ENCODE data around the gene VIPAS39. TPM values are rescaled to one million over a fixed set of nuclear protein-coding genes. Genes with fewer than 3 reads are reported as not detected.

Gene VIPAS39
- total RNA-seq, 1 donor = 29.8 TPM

GRCh38 chr14:77378701-77379100 lies 78.7 kb downstream of the VIPAS39 start:
- DNase-seq (ENCODE audit: low read depth) = no peak
- no peak overlapping the region for H3K4me3 ChIP-seq (ENCODE audit: low read depth, low read length)
- no peak for TF ChIP-seq CTCF (IDR thresholded peaks at IDR 0.05; ENCODE audit: insufficient read depth, low read depth, low read length)

- TF ChIP-seq CTCF (IDR thresholded peaks at IDR 0.05; ENCODE audit: insufficient read depth, low read depth, low read length) = no peak
- no peak for DNase-seq (ENCODE audit: low read depth)
- H3K4me3 ChIP-seq (ENCODE audit: low read depth, low read length) = peak overlapping the region; percentile 93
Measured at GRCh38 chr14:77377502-77377844, 79.9 kb downstream of the VIPAS39 start.

- H3K4me3 ChIP-seq (ENCODE audit: low read depth, low read length) = peak within 1 kb of the TSS; percentile 93
- DNase-seq (ENCODE audit: low read depth) = peak; percentile 84
- peak; percentile 4 for TF ChIP-seq CTCF (IDR thresholded peaks at IDR 0.05; ENCODE audit: insufficient read depth, low read depth, low read length)
Measured at GRCh38 chr14:77376771-77377501, 80.5 kb downstream of the VIPAS39 start, which contains the start of the genes SAMD15 and TMED8. SAMD15 (plus strand) TSS chr14:77377379; CDS start chr14:77377419, 40 bp downstream. TMED8 (minus strand) TSS chr14:77377094; CDS start chr14:77377053, 41 bp downstream.

Small RNA genes within 50 kb of the gene (small RNA-seq; reads per million reads assigned to genes)
- not detected for gene RF00404

Other genes starting within 250 kb of the VIPAS39 start
- gene NGB, start 186.4 kb downstream of the VIPAS39 start, total RNA-seq = not detected in 2 replicates
- 17.7 and 18.1 TPM in 2 replicates for gene POMT2, start 136.7 kb downstream of the VIPAS39 start, total RNA-seq
- gene GSTZ1, start 136.6 kb downstream of the VIPAS39 start, total RNA-seq = 22.0 and 37.4 TPM in 2 replicates
- 9.3 and 12.5 TPM in 2 replicates for gene TMED8, start 80.5 kb downstream of the VIPAS39 start, total RNA-seq
- gene SAMD15, start 80.2 kb downstream of the VIPAS39 start, total RNA-seq = 1.3 and 1.6 TPM in 2 replicates
- gene NOXRED1, start 34.1 kb downstream of the VIPAS39 start, total RNA-seq = under 0.01 TPM in 2 replicates
- gene AHSA1, start 492 bp upstream of the VIPAS39 start, total RNA-seq = 57.0 and 88.9 TPM in 2 replicates
- under 0.01 TPM in 1 of 2 replicates, not detected in the other for gene ISM2, start 41.2 kb upstream of the VIPAS39 start, total RNA-seq
- gene SPTLC2, start 159.0 kb upstream of the VIPAS39 start, total RNA-seq = 38.3 and 48.4 TPM in 2 replicates